DMS114 treated with DMSO at 0.1 percent for 48 hours (cell line): Measurements from ENCODE around the gene AGBL5.

Source experiments
- DNase-seq: peaks from one replicate; lab custom pipeline; 2025; ENCODE audit not compliant: unreplicated experiment; lab: John Stamatoyannopoulos, UW

AGBL5 gene

GRCh38 chr2:27076323-27076722, 24.9 kb downstream of the AGBL5 start:
- no peak for DNase-seq

- DNase-seq: no peak
Observed at GRCh38 chr2:27077231-27077630, 25.8 kb downstream of the AGBL5 start.

DNA sequence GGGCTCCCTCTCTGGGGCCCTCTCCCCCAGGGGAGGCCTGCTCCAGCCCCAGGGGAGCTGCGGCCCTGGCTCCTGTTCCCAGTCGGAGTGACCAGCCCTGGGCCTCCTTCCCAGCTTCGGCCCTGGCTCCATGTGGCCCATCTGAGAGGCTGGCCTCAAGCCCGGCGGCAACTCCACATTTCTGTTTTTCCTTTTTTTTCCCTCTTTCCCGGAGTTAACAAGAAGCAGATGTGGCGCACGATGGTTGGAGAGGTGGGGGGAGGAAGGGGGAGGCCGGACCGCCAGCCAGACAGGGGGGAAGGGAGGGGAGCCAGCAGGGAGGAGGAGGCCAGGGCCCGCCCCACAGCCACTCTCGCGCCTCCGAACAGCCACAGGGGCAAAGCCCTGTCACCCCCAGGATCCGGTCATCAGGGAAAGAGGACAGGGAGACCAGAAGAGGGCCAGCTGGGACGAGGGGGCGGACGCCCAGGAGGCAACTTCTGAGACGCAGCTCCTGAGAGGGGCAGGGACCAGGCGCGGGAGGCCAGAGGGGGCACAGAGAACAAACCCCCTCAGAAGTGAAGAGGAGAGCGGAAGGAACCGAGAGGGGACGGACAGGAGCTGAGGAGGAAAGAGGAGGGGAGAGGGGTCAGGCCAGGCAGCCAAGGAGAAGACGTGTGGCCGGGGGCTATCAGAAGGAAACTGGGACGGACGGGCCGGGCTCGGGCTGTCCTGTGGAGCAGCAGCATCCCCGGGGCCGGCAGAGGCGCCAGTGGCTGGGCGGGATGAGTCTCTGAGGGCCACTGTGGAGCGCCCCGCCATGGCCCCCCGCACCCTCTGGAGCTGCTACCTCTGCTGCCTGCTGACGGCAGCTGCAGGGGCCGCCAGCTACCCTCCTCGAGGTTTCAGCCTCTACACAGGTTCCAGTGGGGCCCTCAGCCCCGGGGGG, 27.1 kb downstream of the AGBL5 start, which contains the start of gene EMILIN1:
Gene EMILIN1, plus strand, starts transcription at position 349 of the 928 bp plus-strand sequence. Its CDS starts 451 bp downstream, at position 800.
- DNase-seq: no peak

GRCh38 chr2:27079233-27080139, 28.0 kb downstream of the AGBL5 start:
- DNase-seq: no peak

- DNase-seq: no peak
Observed at GRCh38 chr2:27080140-27080469, 28.6 kb downstream of the AGBL5 start.

GRCh38 chr2:27080603-27080936, 29.1 kb downstream of the AGBL5 start:
- no peak for DNase-seq

GRCh38 chr2:27081984-27082772, 30.7 kb downstream of the AGBL5 start:
- DNase-seq: no peak

DNA sequence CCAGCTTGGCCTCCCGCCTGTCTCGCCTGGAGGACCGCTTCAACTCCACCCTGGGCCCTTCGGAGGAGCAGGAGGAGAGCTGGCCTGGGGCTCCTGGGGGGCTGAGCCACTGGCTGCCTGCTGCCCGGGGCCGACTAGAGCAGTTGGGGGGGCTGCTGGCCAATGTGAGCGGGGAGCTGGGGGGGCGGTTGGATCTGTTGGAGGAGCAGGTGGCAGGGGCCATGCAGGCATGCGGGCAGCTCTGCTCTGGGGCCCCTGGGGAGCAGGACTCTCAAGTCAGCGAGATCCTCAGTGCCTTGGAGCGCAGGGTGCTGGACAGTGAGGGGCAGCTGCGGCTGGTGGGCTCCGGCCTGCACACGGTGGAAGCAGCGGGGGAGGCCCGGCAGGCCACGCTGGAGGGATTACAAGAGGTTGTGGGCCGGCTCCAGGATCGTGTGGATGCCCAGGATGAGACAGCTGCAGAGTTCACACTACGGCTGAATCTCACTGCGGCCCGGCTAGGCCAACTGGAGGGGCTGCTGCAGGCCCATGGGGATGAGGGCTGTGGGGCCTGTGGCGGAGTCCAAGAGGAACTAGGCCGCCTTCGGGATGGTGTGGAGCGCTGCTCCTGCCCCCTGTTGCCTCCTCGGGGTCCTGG, 31.4 kb downstream of the AGBL5 start:
- DNase-seq: no peak

DNA sequence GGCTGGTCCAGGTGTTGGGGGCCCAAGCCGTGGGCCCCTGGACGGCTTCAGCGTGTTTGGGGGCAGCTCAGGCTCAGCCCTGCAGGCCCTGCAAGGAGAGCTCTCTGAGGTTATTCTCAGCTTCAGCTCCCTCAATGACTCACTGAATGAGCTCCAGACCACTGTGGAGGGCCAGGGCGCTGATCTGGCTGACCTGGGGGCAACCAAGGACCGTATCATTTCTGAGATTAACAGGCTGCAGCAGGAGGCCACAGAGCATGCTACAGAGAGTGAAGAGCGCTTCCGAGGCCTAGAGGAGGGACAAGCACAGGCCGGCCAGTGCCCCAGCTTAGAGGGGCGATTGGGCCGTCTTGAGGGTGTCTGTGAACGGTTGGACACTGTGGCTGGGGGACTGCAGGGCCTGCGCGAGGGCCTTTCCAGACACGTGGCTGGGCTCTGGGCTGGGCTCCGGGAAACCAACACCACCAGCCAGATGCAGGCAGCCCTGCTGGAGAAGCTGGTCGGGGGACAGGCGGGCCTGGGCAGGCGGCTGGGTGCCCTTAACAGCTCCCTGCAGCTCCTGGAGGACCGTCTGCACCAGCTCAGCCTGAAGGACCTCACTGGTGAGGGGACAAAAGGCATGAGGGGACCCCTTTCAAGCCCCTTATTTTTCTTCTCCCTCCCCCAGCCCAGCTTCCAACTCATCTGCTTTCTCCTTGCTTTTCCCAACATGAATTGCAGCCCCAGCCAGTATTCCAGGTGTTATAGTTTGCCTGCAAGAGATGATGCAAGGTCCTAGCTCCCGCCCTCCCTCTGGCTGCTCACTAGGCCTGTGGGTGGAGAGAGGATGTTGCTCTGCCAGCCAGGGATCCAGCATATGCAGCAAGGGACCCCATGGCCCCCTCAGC, 32.2 kb downstream of the AGBL5 start:
- DNase-seq: no peak

- no peak for DNase-seq
Observed at GRCh38 chr2:27084297-27085061, 33.0 kb downstream of the AGBL5 start.

- DNase-seq: no peak
Observed at GRCh38 chr2:27085062-27085672, 33.7 kb downstream of the AGBL5 start.

DNA sequence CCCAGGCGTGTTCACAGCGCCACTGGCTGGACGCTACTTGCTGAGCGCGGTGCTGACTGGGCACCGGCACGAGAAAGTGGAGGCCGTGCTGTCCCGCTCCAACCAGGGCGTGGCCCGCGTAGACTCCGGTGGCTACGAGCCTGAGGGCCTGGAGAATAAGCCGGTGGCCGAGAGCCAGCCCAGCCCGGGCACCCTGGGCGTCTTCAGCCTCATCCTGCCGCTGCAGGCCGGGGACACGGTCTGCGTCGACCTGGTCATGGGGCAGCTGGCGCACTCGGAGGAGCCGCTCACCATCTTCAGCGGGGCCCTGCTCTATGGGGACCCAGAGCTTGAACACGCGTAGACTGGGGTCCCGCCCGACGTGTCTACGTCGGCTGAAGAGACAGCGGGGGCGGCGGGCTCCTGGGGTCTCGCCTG, 34.2 kb downstream of the AGBL5 start:
- DNase-seq: peak; percentile 14

GRCh38 chr2:27086090-27086723, 34.7 kb downstream of the AGBL5 start:
- DNase-seq: peak; percentile 77

DNA sequence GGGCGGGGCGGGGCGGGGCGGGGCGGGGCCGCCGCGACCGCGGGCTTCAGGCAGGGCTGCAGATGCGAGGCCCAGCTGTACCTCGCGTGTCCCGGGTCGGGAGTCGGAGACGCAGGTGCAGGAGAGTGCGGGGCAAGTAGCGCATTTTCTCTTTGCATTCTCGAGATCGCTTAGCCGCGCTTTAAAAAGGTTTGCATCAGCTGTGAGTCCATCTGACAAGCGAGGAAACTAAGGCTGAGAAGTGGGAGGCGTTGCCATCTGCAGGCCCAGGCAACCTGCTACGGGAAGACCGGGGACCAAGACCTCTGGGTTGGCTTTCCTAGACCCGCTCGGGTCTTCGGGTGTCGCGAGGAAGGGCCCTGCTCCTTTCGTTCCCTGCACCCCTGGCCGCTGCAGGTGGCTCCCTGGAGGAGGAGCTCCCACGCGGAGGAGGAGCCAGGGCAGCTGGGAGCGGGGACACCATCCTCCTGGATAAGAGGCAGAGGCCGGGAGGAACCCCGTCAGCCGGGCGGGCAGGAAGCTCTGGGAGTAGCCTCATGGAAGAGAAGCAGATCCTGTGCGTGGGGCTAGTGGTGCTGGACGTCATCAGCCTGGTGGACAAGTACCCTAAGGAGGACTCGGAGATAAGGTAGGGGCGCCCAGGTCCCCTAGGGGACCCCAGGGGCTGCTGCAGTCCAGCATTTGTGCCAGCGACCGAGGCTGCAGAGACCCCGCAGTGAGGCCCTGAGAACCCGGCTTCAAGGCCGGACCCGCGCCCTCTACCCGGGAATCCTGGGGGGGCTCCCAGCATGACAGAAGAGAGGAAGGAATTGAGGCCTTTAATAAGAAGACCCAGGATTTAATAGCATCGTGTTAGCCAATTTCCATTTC, 35.5 kb downstream of the AGBL5 start, which contains the start of gene KHK:
Gene KHK, plus strand, starts transcription at position 49 of the 870 bp plus-strand sequence. Its CDS starts 488 bp downstream, at position 537.
- no peak for DNase-seq

GRCh38 chr2:27087823-27088410, 36.4 kb downstream of the AGBL5 start:
- DNase-seq: no peak

DNA sequence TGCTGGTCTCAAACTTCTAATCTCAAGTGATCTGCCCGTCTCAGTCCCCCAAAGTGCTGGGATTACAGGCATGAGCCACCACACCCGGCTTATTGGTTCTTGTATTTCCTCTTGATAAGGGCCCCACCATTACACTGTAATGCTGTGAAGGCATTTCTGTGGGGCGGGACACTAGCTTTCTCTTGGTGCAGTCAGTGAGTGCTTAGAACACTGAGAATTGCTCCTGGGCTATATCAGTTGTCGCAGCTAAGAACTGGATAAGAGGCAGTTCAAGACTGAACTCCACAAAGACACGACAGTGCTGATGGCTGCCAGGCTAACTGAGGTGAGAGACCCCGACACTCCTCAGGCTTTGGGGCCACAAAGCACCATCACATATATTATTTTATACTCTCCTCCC, 37.2 kb downstream of the AGBL5 start:
- DNase-seq: no peak
